IMR-90 (cell line): ENCODE measurements around the gene MYL10.

Experiments used
- BHLHE40 ChIP-seq: fragments of 150-350 bp; IDR thresholded peaks from 2 replicates; pipeline ENCODE4 v1.6.1; 2016; ENCODE audit warnings: mild to moderate bottlenecking, low read depth, low read length
- CEBPB ChIP-seq: IDR thresholded peaks from 2 replicates; pipeline ENCODE4 v1.6.1; 2012; ENCODE audit warnings: low read depth, low read length, improper control_type of control experiment
- CTCF ChIP-seq: conservative IDR thresholded peaks from 2 replicates; pipeline ENCODE4 v1.5.1; 2012; ENCODE audit warnings: mild to moderate bottlenecking, low read depth, low read length, improper control_type of control experiment
- FOS ChIP-seq: fragments of 150-350 bp; IDR thresholded peaks from 2 replicates; pipeline ENCODE4 v1.6.1; 2016; ENCODE audit warnings: low read depth, low read length
- MXI1 ChIP-seq: IDR thresholded peaks from 2 replicates; pipeline ENCODE4 v1.6.1; 2012; ENCODE audit warnings: low read depth, mild to moderate bottlenecking, low read length, moderate library complexity, borderline replicate concordance
- NFE2L2 ChIP-seq: fragments of 150-350 bp; IDR thresholded peaks from 2 replicates; pipeline ENCODE4 v1.6.1; 2016; ENCODE audit warnings: low read depth, mild to moderate bottlenecking, low read length
- POLR2A ChIP-seq: IDR thresholded peaks from 2 replicates; pipeline ENCODE4 v1.6.1; 2012; ENCODE audit warnings: mild to moderate bottlenecking, low read depth, low read length
- RAD21 ChIP-seq: IDR thresholded peaks from 2 replicates; pipeline ENCODE4 v1.6.1; 2012; ENCODE audit warnings: low read length, improper control_type of control experiment
- RFX5 ChIP-seq: IDR thresholded peaks from 2 replicates; pipeline ENCODE4 v1.8.0; 2012; ENCODE audit warnings: low read depth, mild to moderate bottlenecking, low read length, moderate library complexity
- SMC3 ChIP-seq: fragments of 150-350 bp; IDR thresholded peaks from 2 replicates; pipeline ENCODE4 v1.6.1; 2016; ENCODE audit warnings: low read depth, mild to moderate bottlenecking, antibody characterized with exemption, low read length, moderate library complexity
- USF2 ChIP-seq: fragments of 150-350 bp; IDR thresholded peaks from 2 replicates; pipeline ENCODE4 v1.6.1; 2017; ENCODE audit warnings: mild to moderate bottlenecking, antibody characterized with exemption, low read length, low read depth

- TF ChIP-seq POLR2A = no peak
- TF ChIP-seq CTCF = no peak
- no peak for TF ChIP-seq CEBPB
- no peak for TF ChIP-seq RAD21
- no peak for TF ChIP-seq FOS
- no peak for TF ChIP-seq NFE2L2
- TF ChIP-seq BHLHE40 = no peak
- no peak for TF ChIP-seq MXI1
- no peak for TF ChIP-seq USF2
- no peak for TF ChIP-seq SMC3
- TF ChIP-seq RFX5 = no peak
Measured at GRCh38 chr7:101618207-101618839, 10.8 kb downstream of the MYL10 start.
